Neural progenitor cell (in vitro differentiated cells): Measurements from ENCODE around the gene ITGA5.

Source experiments
- EZH2 ChIP-seq: fragments of 200-600 bp; sonication (generic); IDR thresholded peaks from 2 replicates; pipeline ENCODE4 v1.6.1; 2017; ENCODE audit warnings: antibody characterized with exemption, mild to moderate bottlenecking, moderate library complexity
- EZH2phosphoT487 ChIP-seq: fragments of 200-600 bp; sonication (generic); IDR thresholded peaks from 2 replicates; pipeline ENCODE4 v1.6.1; 2017; ENCODE audit warnings: antibody characterized with exemption
- TF ChIP-seq, protein P1 (sequence below): fragments of 200-600 bp; sonication (generic); IDR thresholded peaks from 2 replicates; pipeline ENCODE4 v1.5.1; 2017; ENCODE audit warnings: antibody characterized with exemption, mild to moderate bottlenecking

DNA sequence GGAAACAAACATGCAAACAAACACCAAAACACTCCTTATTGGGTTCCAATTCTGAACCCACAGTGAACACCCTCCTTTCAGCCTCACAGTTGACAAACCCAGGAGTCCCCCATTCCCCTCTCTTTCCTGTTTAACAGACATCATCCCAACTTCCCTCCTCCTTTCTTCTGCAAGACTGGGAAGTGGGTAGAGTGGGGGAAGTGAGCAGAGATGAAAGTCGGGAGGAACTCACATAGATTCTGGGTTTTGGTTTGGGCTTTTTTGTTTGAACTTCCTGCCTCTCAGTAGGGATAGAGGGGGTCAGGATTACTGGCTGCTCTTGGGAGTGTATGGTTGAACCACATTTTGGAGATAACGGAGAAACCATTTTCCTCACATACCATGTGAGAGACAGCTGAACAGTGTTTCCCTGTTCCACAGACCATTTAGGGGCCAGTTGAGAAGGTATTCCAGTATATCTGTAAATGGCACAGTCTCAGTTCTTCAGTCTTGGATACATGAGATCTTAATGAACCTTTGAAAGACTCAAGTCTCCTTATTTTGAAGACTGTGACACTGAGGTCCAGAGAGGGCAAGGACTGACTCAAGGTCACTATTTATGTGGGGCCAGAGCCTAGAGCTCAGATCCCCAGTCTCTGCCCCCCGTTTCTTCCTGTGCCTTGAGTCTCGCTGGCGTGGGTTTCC is 50.9 kb downstream of the ITGA5 start:
- TF ChIP-seq, protein P1, sequence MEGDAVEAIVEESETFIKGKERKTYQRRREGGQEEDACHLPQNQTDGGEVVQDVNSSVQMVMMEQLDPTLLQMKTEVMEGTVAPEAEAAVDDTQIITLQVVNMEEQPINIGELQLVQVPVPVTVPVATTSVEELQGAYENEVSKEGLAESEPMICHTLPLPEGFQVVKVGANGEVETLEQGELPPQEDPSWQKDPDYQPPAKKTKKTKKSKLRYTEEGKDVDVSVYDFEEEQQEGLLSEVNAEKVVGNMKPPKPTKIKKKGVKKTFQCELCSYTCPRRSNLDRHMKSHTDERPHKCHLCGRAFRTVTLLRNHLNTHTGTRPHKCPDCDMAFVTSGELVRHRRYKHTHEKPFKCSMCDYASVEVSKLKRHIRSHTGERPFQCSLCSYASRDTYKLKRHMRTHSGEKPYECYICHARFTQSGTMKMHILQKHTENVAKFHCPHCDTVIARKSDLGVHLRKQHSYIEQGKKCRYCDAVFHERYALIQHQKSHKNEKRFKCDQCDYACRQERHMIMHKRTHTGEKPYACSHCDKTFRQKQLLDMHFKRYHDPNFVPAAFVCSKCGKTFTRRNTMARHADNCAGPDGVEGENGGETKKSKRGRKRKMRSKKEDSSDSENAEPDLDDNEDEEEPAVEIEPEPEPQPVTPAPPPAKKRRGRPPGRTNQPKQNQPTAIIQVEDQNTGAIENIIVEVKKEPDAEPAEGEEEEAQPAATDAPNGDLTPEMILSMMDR = no peak
- TF ChIP-seq EZH2 (no peak), EZH2phosphoT487 (no peak)
